ENCODE measurements around the gene DACH2.

Gene DACH2

DNA sequence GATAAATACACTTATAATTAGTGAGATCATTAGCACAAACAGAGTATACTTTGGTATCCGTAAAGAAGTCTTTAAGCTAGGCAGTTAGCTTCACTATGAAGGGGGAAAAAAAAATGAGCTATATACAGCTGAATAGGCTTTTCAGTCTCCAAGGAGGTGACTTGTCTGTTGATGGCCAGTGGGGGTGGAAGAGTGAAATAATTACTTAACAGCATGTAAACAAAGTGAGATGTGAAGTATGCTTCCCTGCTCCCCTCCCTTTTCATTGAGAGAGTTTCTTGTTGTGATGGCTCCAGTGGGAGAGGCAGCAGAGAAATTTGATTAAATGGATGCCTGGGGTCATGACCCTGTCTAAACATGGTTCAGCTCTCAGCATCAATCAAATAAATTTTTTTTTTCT is 180.9 kb downstream of the DACH2 start:
- DNase-seq: no peak

- no peak for DNase-seq
Observed at GRCh38 chrX:86348669-86349068, 200.4 kb downstream of the DACH2 start.

DNA sequence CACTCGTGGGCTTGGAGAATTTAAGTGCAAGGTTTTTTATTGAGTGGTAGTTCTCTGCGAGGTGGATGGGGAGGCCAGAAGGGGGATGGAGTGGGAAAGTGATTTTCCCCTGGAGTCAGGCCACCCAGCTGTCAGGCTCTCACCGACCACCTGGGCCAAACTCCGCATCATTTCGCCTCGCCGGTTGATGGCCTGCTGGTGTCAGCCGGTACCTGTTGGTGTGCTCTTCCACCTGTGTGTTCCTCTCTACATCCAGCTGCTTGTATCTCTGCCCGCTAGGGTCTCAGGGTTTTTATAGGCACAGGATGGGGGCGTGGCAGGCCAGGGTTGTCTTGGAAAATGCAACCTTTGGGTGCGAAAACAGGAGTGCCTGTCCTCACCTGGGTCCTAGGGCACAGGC is 200.9 kb downstream of the DACH2 start:
- DNase-seq: no peak

DNA sequence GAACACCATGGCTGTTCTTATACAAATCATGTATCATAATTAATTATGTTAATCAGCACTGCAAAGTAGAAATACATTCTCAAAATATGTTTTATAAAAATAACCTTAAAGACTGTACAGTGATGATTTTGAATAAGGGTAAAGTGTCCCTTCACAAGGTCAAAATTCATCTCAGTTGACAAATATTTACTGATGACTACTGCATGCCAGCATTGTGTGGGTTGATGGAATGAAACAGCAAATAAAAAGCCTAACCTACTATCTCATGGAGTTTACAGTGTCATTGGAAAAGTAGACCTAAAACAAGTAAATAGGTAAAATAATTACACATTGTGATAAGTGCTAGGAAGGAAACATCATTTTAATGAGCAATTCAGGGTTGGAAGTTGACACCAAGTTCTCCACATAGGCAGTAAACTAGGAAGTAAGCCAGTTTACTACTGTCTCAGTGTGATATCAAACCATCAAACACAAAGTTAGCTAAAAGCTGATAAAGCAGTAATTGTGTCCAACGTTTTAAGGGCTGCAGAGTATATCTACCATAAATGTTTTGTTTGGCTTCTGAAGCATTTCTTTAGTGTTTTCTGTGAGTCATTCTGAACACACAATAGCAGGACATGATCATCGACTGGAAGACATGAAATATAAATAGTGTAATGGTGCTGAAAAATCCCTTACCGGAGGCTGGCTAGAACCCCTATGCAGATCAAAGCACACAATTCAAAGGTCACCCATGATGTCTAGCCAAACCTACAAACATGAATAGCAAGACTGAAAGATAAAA is 221.8 kb downstream of the DACH2 start:
- no peak for DNase-seq

DNA sequence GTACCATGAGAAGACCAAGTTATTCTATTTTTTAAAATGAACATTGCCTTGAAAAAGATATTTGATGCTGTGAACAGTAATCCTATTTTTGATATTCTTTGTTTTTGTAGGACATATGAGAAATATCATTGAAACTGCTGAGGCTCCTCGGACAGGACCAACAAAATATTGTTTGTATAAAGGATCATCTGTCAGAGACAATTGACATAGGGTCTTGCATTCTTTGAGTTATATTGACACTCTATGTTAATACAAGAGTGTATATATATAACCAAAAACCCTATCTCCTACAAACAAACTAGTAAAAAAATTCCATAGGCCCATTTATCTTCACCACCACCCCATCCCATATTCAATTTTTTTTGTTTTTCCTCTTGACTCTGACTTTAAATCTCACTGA is 222.7 kb downstream of the DACH2 start:
- no peak for DNase-seq

DNA sequence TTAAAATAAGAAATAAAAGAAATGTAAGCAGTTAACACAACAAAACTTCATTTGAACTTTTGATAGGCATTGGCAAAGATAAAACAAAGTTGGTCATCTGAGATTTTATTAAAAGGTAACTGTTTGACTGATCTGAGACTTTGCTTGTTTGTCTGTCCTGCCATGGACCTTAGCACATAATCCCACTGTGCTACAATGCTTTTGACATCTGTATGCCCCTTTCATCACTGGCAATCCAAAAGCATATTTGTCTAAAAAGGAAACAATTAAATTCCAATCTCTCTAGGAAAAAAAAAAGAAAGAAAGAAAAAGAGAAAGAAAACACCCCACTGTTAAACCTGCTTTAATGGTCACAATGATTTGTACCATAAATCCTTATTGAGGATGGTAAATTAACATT is 231.0 kb downstream of the DACH2 start:
- no peak for DNase-seq

DNA sequence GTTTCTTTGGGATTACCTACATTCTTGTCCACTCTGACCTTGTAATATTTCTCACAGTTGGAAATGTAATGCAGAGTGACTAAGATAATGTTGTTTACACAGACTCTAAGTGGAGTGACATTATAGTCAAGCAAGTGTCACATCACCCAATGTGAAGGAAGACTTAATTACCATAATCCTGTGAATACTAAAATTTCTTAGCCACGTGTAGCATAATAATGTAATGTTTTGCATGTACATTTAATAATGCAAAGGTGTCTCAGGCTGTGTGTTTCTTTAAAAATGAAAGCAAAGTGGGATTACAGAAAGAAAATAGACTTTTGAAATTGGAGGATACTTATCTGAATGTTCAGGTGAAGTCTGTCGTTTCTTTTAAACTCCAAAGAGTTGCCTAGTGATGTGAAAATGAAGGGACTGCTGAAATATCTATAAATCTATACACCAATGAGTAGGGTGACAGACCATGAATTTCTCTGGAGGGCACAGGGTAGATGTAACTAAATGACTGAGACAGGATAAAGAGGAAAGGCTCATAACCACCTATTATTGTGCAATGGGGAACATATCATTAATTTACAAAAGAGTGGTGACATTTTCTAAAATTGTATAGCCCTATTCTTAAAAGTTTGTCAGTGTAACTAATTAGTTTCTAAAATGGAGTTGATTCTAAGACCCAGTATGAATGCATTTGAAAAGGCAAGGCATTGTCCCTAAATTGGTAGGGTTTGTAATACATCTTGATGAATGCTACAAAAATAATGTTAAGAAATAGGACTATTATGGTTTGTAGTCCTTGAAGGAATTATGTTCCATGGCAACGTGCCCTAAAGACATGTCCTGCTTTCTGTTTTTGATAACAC is 235.7 kb downstream of the DACH2 start:
- DNase-seq: peak in 1 of 2 experiments; percentile 12

DNA sequence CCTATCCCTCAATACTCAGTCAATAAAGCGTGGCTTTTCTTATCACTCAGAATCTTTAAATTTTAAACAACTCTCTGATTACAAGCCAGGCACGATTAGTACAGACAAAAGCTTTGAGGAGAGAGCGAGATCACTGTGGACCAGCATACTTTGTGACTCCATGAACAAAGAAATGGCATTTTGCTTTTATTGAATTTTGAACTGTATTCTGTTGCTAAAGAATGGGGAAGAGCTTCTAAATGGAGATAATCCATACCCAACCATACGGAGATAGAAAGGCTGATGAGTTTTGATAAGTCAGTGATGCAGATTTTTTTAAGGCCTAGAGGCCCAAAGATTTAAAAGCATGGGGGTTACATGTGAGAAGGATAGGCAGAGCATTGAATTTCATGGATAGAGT is 259.1 kb downstream of the DACH2 start:
- DNase-seq: no peak

- DNase-seq: no peak
Observed at GRCh38 chrX:86421771-86422170, 273.5 kb downstream of the DACH2 start.

DNA sequence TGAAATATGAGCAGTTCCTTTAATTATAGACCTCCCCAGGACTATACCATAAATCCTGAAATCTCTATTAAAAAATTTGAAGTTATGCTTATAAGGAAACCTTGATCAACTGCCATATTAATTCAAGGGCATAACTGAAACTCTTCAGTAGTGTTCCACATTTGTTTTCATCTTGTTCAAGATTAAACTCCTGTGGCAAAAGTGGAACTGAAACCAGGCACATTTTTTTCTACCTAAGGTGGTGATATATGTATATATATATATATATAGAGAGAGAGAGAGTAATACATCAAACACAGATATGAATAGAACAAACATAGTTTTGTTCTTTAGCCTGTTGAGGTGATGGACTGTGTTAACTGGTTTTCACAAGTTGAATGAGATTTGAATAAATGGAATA is 287.9 kb downstream of the DACH2 start:
- no peak for DNase-seq

- DNase-seq: no peak
Observed at GRCh38 chrX:86455495-86455894, 307.2 kb downstream of the DACH2 start.

- no peak for DNase-seq
Observed at GRCh38 chrX:86460760-86461159, 312.5 kb downstream of the DACH2 start.

- no peak for DNase-seq
Observed at GRCh38 chrX:86504297-86504696, 356.0 kb downstream of the DACH2 start.

- no peak for DNase-seq
Observed at GRCh38 chrX:86507331-86507730, 359.1 kb downstream of the DACH2 start.

DNA sequence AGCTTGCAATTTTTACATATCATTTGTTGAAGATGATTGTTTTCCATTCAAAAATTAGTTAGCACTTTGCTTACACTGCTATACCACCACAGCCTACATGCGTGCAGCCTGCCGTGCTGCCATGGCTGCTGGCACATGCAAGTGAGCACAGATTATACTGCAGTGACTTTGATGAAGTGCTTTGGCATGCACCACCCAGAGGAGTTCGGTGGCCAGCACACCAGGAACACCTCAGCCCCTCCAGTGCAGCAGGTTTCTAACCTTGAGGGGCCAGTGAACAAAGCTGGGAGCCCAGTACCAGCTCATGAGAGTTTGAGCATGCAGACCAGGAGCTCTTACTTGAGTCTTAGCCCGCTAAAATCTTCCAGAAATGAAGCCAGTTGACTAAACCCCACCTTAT is 431.5 kb downstream of the DACH2 start:
- no peak for DNase-seq

- DNase-seq: no peak
Observed at GRCh38 chrX:86604607-86605006, 456.4 kb downstream of the DACH2 start.

GRCh38 chrX:86696951-86697350 is 548.7 kb downstream of the DACH2 start:
- no peak for DNase-seq

- peak in 1 of 2 experiments; percentile 48 for DNase-seq
Observed at GRCh38 chrX:86711531-86712180, 563.4 kb downstream of the DACH2 start.

DNA sequence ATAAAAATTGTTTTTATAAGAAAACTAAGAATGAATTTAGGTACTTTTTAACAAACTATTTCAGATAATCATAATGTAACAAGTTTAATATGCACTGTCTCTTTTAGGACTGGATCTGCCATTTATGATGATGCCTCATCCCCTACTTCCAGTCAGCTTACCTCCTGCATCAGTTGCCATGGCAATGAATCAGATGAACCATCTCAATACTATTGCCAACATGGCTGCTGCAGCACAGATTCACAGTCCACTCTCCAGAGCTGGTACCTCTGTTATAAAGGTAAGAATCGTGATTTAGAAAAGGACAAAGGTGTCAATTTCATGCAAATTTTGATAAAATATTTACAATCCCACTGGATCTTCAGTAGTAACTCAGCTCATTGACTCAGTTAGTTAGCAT is 566.2 kb downstream of the DACH2 start:
- DNase-seq: no peak

DNA sequence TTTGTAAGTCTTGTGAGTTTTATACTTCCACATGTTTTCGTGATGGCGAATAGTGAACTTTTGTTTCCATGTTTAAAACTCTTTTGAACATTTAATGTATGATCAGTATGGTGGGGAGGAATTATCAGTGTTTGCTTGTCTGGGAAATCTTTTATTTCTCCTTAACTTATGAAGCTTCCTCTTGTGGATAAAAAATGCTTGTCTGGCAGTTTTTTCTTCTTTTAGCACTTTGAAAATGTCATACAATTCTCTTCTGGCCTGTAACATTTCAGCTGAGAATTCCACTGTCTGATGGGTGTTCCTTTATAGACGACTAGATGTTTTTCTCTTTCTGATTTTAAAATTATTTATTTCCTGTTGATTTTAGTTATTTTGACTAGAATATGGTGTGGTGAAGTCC is 576.0 kb downstream of the DACH2 start:
- DNase-seq: no peak

GRCh38 chrX:86747091-86747490 is 598.8 kb downstream of the DACH2 start:
- DNase-seq: no peak

GRCh38 chrX:86805241-86805640 is 657.0 kb downstream of the DACH2 start:
- DNase-seq: no peak

DNA sequence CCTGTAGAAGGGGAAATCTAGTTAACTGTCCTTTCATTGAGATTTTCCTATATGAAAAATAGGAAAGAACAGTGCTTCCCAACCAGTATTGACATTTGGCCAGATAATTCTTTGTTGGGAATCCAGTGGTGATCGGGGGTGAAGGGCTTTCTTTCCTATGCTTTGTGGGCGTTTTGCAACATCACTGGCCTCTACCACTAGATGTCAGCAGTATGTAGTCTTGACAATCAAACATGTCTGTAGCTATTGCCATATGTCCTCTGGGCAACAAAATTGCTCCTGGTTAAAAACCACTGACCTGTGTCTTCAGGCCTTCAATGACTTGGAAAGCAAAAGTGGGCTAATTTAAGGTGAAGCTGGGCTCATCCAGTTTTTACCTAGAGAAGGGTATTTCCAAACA is 658.5 kb downstream of the DACH2 start:
- peak in 1 of 2 experiments; percentile 58 for DNase-seq

DNA sequence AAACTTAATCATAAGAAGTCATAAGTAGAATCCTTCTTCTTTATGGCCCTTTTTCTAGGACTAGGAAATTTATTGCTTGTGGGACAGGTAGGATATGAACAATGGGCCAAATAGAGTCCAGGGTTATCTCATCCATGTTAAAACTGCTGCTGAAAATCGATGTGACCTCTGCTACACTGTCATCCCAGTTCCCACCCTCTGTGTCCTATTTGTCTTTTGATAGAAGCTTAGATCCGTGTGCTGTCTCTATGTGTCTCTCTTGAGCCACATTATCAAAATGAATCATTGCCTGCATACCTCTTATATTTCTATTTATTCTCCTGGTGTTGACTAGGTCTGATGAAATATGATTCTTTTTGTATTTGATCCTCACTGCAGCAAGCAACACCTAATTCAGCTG is 661.4 kb downstream of the DACH2 start:
- DNase-seq: no peak

Data from NCI-H2081 (cell line).